GM18517 (cell line): ENCODE results near the gene FRMD3.
"Not testable (repeated sequence)": the region's sequence is repeated elsewhere in the genome, so short reads cannot be mapped to it uniquely, and the experiment has no call there.

Source experiments
- ATAC-seq: cut with Tn5 transposase; IDR thresholded peaks from one replicate; pipeline ENCODE4 v1.9.1; 2021; ENCODE audit warnings: mild to moderate bottlenecking, moderate library complexity; ENCODE audit not compliant: unreplicated experiment

Gene FRMD3

GRCh38 chr9:83526211-83526610 is 12.0 kb downstream of the FRMD3 start:
- no peak for ATAC-seq

GRCh38 chr9:83523684-83524083 is 14.5 kb downstream of the FRMD3 start:
- ATAC-seq: no peak

GRCh38 chr9:83521411-83521810 is 16.8 kb downstream of the FRMD3 start:
- no peak for ATAC-seq

- no peak for ATAC-seq
Measured at GRCh38 chr9:83521011-83521410, 17.2 kb downstream of the FRMD3 start.

GRCh38 chr9:83520292-83520691 is 17.9 kb downstream of the FRMD3 start:
- ATAC-seq: no peak

GRCh38 chr9:83517980-83518379 is 20.2 kb downstream of the FRMD3 start:
- ATAC-seq: not testable (repeated sequence)

- no peak for ATAC-seq
Measured at GRCh38 chr9:83514767-83515166, 23.4 kb downstream of the FRMD3 start.

- ATAC-seq: no peak
Measured at GRCh38 chr9:83512621-83513020, 25.6 kb downstream of the FRMD3 start.

GRCh38 chr9:83511051-83511450 is 27.1 kb downstream of the FRMD3 start:
- peak; percentile 91 for ATAC-seq

GRCh38 chr9:83509402-83509801 is 28.8 kb downstream of the FRMD3 start:
- ATAC-seq: no peak

GRCh38 chr9:83508067-83508466 is 30.1 kb downstream of the FRMD3 start:
- ATAC-seq: no peak

- no peak for ATAC-seq
Measured at GRCh38 chr9:83505282-83505681, 32.9 kb downstream of the FRMD3 start.

- ATAC-seq: no peak
Measured at GRCh38 chr9:83503866-83504265, 34.3 kb downstream of the FRMD3 start.

GRCh38 chr9:83501565-83501964 is 36.6 kb downstream of the FRMD3 start:
- no peak for ATAC-seq

- ATAC-seq: no peak
Measured at GRCh38 chr9:83497441-83497840, 40.8 kb downstream of the FRMD3 start.

GRCh38 chr9:83491995-83492394 is 46.2 kb downstream of the FRMD3 start:
- no peak for ATAC-seq

- ATAC-seq: no peak
Measured at GRCh38 chr9:83491413-83491812, 46.8 kb downstream of the FRMD3 start.

GRCh38 chr9:83489961-83490360 is 48.2 kb downstream of the FRMD3 start:
- ATAC-seq: no peak

- no peak for ATAC-seq
Measured at GRCh38 chr9:83484990-83485389, 53.2 kb downstream of the FRMD3 start.

- no peak for ATAC-seq
Measured at GRCh38 chr9:83483223-83483622, 55.0 kb downstream of the FRMD3 start.

- ATAC-seq: no peak
Measured at GRCh38 chr9:83479765-83480164, 58.4 kb downstream of the FRMD3 start.

- no peak for ATAC-seq
Measured at GRCh38 chr9:83477571-83477970, 60.6 kb downstream of the FRMD3 start.

GRCh38 chr9:83477120-83477519 is 61.1 kb downstream of the FRMD3 start:
- no peak for ATAC-seq

- ATAC-seq: no peak
Measured at GRCh38 chr9:83476513-83476912, 61.7 kb downstream of the FRMD3 start.
